ENCODE data around the gene NCDN.

The NCDN gene

GRCh38 chr1:35558374-35559316 lies 1.0 kb downstream of the NCDN start:
- Histone ChIP-seq H3K9me3 (ENCODE audit: control insufficient read depth, low read length) (no peaks in the 10 kb centered on the region), H3K4me1 (peaks cover 9% of the 10 kb centered on the region), H3K4me3 (ENCODE audit: low read depth, low read length) (peak overlapping the region; percentile 84), H3K4me2 (ENCODE audit: low read length) (peak overlapping the region; percentile 95), H3K27ac (peak overlapping the region; percentile 92), H3K36me3 (ENCODE audit: control insufficient read depth, insufficient read depth, low read length) (no peaks in the 10 kb centered on the region), H3K79me2 (peaks cover 2% of the 10 kb centered on the region), H2AFZ (peak overlapping the region; percentile 89), H3K27me3 (ENCODE audit: control insufficient read depth, insufficient read depth, low read length) (no peaks in the 10 kb centered on the region), H3K9ac (no peak overlapping the region)
- TF ChIP-seq, protein P1, sequence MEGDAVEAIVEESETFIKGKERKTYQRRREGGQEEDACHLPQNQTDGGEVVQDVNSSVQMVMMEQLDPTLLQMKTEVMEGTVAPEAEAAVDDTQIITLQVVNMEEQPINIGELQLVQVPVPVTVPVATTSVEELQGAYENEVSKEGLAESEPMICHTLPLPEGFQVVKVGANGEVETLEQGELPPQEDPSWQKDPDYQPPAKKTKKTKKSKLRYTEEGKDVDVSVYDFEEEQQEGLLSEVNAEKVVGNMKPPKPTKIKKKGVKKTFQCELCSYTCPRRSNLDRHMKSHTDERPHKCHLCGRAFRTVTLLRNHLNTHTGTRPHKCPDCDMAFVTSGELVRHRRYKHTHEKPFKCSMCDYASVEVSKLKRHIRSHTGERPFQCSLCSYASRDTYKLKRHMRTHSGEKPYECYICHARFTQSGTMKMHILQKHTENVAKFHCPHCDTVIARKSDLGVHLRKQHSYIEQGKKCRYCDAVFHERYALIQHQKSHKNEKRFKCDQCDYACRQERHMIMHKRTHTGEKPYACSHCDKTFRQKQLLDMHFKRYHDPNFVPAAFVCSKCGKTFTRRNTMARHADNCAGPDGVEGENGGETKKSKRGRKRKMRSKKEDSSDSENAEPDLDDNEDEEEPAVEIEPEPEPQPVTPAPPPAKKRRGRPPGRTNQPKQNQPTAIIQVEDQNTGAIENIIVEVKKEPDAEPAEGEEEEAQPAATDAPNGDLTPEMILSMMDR (IDR thresholded peaks at IDR 0.05): no peak

- Histone ChIP-seq H3K4me3 (ENCODE audit: low read depth, low read length) (no peak overlapping the region), H3K9me3 (ENCODE audit: control insufficient read depth, low read length) (no peaks in the 10 kb centered on the region), H3K27me3 (ENCODE audit: control insufficient read depth, insufficient read depth, low read length) (no peaks in the 10 kb centered on the region), H3K79me2 (peaks cover 2% of the 10 kb centered on the region), H2AFZ (no peak overlapping the region), H3K4me1 (peaks cover 9% of the 10 kb centered on the region), H3K9ac (no peak overlapping the region), H3K4me2 (ENCODE audit: low read length) (no peak overlapping the region), H3K27ac (no peak overlapping the region), H3K36me3 (ENCODE audit: control insufficient read depth, insufficient read depth, low read length) (no peaks in the 10 kb centered on the region)
- TF ChIP-seq, protein P1 (IDR thresholded peaks at IDR 0.05): no peak
These were observed 1.8 kb downstream of the NCDN start for GRCh38 chr1:35559317-35559944.

- TF ChIP-seq, protein P1 (IDR thresholded peaks at IDR 0.05): no peak
- Histone ChIP-seq H3K27me3 (ENCODE audit: control insufficient read depth, insufficient read depth, low read length) (no peaks in the 10 kb centered on the region), H3K4me2 (ENCODE audit: low read length) (no peak overlapping the region), H3K79me2 (peaks cover 2% of the 10 kb centered on the region), H3K4me1 (peaks cover 4% of the 10 kb centered on the region), H3K4me3 (ENCODE audit: low read depth, low read length) (no peak overlapping the region), H2AFZ (no peak overlapping the region), H3K36me3 (ENCODE audit: control insufficient read depth, insufficient read depth, low read length) (no peaks in the 10 kb centered on the region), H3K27ac (no peak overlapping the region), H3K9ac (no peak overlapping the region), H3K9me3 (ENCODE audit: control insufficient read depth, low read length) (no peaks in the 10 kb centered on the region)
These were observed 2.9 kb downstream of the NCDN start for GRCh38 chr1:35560256-35561225.

- no peak overlapping the region for H3K9ac ChIP-seq
- TF ChIP-seq, protein P1 (IDR thresholded peaks at IDR 0.05): no peak
These were observed 3.8 kb downstream of the NCDN start for GRCh38 chr1:35561297-35561971.

More at GRCh38 chr1:35561297-35561971, 3.8 kb downstream of the NCDN start:
- Histone ChIP-seq H3K27ac (no peak overlapping the region), H3K4me2 (ENCODE audit: low read length) (no peak overlapping the region), H3K27me3 (ENCODE audit: control insufficient read depth, insufficient read depth, low read length) (no peaks in the 10 kb centered on the region), H3K36me3 (ENCODE audit: control insufficient read depth, insufficient read depth, low read length) (no peaks in the 10 kb centered on the region), H3K9me3 (ENCODE audit: control insufficient read depth, low read length) (no peaks in the 10 kb centered on the region), H2AFZ (no peak overlapping the region), H3K79me2 (no peaks in the 10 kb centered on the region), H3K4me3 (ENCODE audit: low read depth, low read length) (no peak overlapping the region), H3K4me1 (no peaks in the 10 kb centered on the region)

Measured in parathyroid adenoma (tissue), 2 donors.